GM18526 (cell line): ENCODE results near the gene TBC1D12.

Source experiments
- POLR2A ChIP-seq: IDR thresholded peaks from 3 replicates; pipeline ENCODE4 v1.6.1; 2011; ENCODE audit not compliant: insufficient read length; ENCODE audit errors: extremely low read depth

Gene TBC1D12

GRCh38 chr10:94485094-94485493, 82.8 kb downstream of the TBC1D12 start:
- TF ChIP-seq POLR2A, result no peak

DNA sequence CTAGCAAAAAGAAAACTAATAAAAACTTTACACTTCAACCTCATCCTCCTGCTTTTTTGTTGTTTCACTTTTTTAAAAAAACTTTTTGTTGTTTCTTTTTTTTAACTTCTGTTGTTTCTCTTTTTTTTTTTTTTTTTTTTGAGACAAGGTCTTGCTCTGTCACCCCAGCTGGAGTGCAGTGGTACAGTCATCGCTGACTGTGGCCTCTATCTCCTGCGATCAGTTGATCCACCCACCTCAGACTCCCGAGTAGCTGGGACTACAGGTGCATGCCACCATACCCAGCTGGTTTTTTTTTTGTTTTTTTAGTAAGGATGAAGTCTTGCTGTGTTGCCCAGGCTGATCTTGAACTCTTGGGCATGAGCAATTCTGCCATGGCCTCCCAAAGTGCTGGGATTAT, 85.2 kb downstream of the TBC1D12 start:
- TF ChIP-seq POLR2A, result no peak

GRCh38 chr10:94489107-94489506, 86.8 kb downstream of the TBC1D12 start:
- no peak for TF ChIP-seq POLR2A

DNA sequence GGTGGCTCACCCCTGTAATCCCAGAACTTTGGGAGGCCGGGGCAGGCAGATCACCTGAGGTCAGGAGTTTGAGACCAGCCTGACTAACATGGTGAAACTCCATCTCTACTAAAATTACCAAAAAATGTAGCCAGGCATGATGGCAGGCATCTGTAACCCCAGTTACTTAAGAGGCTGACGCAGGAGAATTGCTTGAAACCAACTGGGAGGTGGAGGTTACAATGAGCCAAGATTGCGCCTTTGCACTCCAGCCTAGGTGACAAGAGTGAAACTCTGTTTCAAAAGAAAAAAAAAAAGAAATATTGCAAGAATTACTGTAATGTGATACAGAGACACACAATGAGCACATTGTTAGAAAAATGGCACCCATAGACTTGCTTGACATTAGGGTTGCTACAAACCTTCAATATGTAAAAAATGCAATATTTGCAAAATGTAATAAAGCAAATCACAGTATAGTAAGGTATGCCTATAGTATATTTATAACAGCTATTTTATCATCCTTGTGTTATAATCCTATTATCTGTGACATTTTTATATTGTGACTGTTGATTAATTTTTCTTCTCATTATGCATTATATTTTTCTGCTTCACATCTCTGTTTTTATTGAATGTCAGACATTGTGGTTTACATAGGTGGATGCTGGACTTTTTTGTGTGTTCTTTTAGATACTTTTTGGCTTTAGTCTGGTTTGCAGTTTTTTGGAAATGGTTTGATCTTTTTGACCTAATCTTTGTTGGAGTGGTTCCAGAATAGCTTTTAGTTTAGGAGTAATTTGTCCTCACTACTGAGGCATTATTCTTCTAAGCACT, 87.8 kb downstream of the TBC1D12 start:
- TF ChIP-seq POLR2A, result no peak

- no peak for TF ChIP-seq POLR2A
These were observed 88.4 kb downstream of the TBC1D12 start for GRCh38 chr10:94490789-94491039.

- TF ChIP-seq POLR2A, result no peak
These were observed 91.1 kb downstream of the TBC1D12 start for GRCh38 chr10:94493463-94493862.

GRCh38 chr10:94496010-94496409, 93.7 kb downstream of the TBC1D12 start:
- TF ChIP-seq POLR2A, result no peak

- TF ChIP-seq POLR2A, result no peak
These were observed 94.3 kb downstream of the TBC1D12 start for GRCh38 chr10:94496646-94497045.

DNA sequence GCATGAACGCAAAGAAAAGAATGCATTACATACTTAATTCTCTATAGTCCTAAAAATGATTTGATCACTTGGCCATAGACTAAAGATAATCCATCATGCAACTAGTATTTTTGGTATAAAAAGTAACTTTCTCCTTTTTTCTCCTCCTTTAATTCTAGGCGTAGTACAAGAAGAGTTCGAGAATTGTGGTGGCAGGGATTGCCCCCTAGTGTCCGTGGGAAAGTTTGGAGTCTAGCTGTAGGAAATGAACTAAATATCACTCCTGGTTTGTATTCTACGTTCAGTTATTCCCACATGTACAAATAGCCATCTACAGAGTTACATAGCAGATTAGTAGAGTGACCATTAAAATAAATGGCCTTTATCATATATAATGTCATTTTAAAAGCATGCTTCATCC, 97.7 kb downstream of the TBC1D12 start:
- TF ChIP-seq POLR2A, result no peak

- no peak for TF ChIP-seq POLR2A
These were observed 119.2 kb downstream of the TBC1D12 start for GRCh38 chr10:94521276-94522250.

GRCh38 chr10:94524146-94524545, 121.8 kb downstream of the TBC1D12 start:
- TF ChIP-seq POLR2A, result no peak

DNA sequence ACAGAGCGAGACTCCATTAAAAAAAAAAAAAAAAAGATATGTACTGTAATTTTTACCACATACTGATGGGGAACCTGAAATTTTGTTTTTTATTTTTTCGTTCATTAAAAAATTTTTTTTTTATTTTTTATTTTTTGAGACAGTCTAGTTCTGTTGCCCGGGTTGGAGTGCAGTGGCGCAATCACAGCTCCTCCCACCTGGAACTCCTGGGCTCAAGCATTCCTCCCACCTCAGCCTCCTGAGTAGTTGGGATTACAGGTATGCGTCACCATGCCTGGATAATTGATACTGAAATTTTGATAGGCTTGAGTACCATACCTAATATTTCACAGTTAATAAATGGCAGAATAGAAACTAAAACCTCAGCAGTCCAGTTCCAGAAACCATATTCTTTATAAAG, 122.4 kb downstream of the TBC1D12 start:
- no peak for TF ChIP-seq POLR2A

GRCh38 chr10:94533027-94533426, 130.7 kb downstream of the TBC1D12 start:
- no peak for TF ChIP-seq POLR2A

DNA sequence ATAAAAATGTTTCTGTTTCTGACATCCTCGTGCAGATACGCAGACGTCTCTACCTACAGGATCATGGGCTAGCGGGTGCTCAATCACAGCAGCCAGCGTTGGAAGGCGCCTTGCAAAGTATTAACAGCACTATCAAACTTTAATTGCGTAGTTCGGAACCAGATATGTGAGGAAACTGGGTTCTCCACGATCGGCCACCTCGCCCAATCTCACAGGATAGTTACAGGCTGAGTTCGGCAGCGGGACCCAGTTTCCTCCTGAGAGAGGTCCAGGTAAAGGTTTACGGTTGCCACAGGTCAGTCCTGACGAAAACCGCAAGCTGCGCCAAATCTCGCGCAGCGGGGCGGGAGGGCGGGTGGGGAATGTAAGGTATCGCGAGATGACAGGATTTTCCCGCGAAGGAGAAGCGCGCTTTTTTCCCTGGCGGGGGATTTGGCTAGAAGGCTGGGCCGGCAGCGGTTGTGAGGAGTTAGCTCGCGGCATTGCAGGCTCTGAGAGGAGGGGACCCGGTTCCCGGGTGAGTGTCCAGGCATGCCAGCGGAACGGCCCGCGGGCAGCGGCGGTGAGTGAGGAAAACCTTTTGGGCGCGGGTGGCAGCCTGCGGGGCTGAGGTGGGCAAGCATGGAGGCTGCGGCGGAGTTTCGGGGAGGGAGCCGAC, 143.2 kb downstream of the TBC1D12 start, which contains the start of gene HELLS:
Gene HELLS (plus strand): TSS at position 398 of the 658 bp plus-strand sequence. CDS start 134 bp downstream, at position 532.
- peak; percentile 75 for TF ChIP-seq POLR2A

DNA sequence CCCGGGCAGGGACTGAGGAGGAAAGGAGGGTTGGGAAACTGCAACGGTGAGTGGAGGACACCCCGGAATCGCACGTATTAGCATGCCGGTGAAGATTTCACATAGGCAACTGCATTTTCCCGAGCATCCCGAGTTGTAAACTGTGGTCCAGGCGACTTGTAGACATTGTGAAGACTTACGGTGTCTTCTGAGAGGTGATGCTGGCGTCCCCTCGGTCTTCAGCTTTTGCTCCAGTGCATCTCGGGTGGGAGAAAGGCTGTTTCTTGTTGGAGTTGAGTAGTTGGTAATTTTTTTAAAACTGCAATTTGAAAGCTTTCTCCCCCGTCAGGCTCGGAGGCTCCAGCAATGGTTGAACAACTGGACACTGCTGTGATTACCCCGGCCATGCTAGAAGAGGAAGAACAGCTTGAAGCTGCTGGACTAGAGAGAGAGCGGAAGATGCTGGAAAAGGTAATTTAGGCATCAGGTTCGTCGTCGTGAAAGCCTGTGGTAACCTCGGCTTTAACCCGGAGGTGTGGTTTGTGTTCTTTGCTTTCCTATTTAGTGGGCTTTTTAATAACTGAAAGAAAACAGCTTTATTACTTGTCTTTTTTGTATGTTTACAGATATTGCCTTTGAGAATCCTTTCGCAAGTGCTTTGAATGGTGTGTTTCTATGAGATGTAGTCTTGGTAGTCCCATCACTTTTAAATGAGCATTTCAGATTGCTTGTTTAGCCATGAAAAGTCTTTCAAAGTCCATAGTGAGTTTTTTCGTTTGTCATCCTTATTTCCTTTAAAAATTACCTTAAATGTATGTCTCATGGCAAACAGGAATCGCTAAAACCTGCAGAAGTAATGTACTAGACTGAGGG, 143.9 kb downstream of the TBC1D12 start:
- TF ChIP-seq POLR2A, result no peak
